ENCODE measurements around the gene DGKD.

- TF ChIP-seq SPI1 (IDR thresholded peaks at IDR 0.05; ENCODE audit: low read depth, low read length) (no peak), POLR2AphosphoS5 (IDR thresholded peaks at IDR 0.05; ENCODE audit: low read depth, low read length) (no peak), POLR2A (IDR thresholded peaks at IDR 0.05; ENCODE audit: low read depth, low read length) (no peak), POU2F2 (IDR thresholded peaks at IDR 0.05; ENCODE audit: low read depth, low read length) (no peak), TAF1 (IDR thresholded peaks at IDR 0.05; ENCODE audit: low read depth, low read length) (no peak)
Measured at GRCh38 chr2:233336541-233336940, 17.8 kb upstream of the DGKD start.

All from GM12891 (cell line).